IMR-90 (cell line): Measurements from ENCODE around the gene DNAAF2. TPM values are rescaled to one million over a fixed set of nuclear protein-coding genes. Genes with fewer than 3 reads are reported as not detected.
"Not testable (repeated sequence)": the region's sequence is repeated elsewhere in the genome, so short reads cannot be mapped to it uniquely, and the experiment has no call there.

Experiments
- ATAC-seq: fragments of 200-7000 bp; cut with Tn5 transposase; 2 replicates; pipeline ENCODE4 v1.9.1; 2020; ENCODE audit warnings: low read depth, mild to moderate bottlenecking, moderate library complexity
- BruUV-seq: library from RNA; stranded (reverse); fragments of 400-500 nt; replicated peaks from 2 replicates; lab custom pipeline; 2021; lab: Mats Ljungman, UMichigan
- CTCF ChIA-PET: fragments of 300-600 bp; formaldehyde crosslinking; extraction: SDS; loops from one replicate; lab custom pipeline; 2021; ENCODE audit warnings: antibody characterized with exemption; lab: Yijun Ruan, JAX
- POLR2A ChIA-PET: fragments of 300-600 bp; sonication (Branson Sonifier 250); formaldehyde crosslinking; loops from one replicate; lab custom pipeline; 2022; ENCODE audit warnings: antibody characterized with exemption; ENCODE audit not compliant: unreplicated experiment; lab: Charles Lee
- DNase-seq: peaks from one replicate; pipeline ENCODE4 v3.0.0; 2013
- H2AFZ ChIP-seq: replicated peaks from 2 replicates; pipeline ENCODE3; 2013; ENCODE audit warnings: low read length, mild to moderate bottlenecking; ENCODE audit not compliant: poor library complexity
- H2AK5ac ChIP-seq: 2 replicates; pipeline ENCODE4 v1.6.1; 2013; ENCODE audit warnings: low read depth, low read length, inconsistent platforms
- H2AK9ac ChIP-seq: replicated peaks from 2 replicates; pipeline ENCODE3; 2013; ENCODE audit warnings: mild to moderate bottlenecking, low read depth, low read length, moderate library complexity; ENCODE audit not compliant: poor library complexity
- H2BK120ac ChIP-seq: 2 replicates; pipeline ENCODE4 v1.6.1; 2013; ENCODE audit warnings: low read depth, low read length, inconsistent platforms
- H2BK15ac ChIP-seq: 3 replicates; pipeline ENCODE4 v1.6.1; 2013; ENCODE audit warnings: low read depth, low read length, inconsistent platforms
- H2BK20ac ChIP-seq: 2 replicates; pipeline ENCODE4 v1.6.1; 2013; ENCODE audit warnings: low read depth, mild to moderate bottlenecking, inconsistent platforms, low read length, moderate library complexity
- H2BK5ac ChIP-seq: 2 replicates; pipeline ENCODE4 v1.6.1; 2013; ENCODE audit warnings: mild to moderate bottlenecking, low read depth, low read length, inconsistent platforms; ENCODE audit not compliant: poor library complexity, severe bottlenecking
- H3K14ac ChIP-seq: replicated peaks from 2 replicates; pipeline ENCODE4 v1.6.1; 2013; ENCODE audit warnings: low read depth, low read length, inconsistent platforms
- H3K18ac ChIP-seq: 2 replicates; pipeline ENCODE4 v1.6.1; 2013; ENCODE audit warnings: low read depth, low read length, control low read depth
- H3K23ac ChIP-seq: 2 replicates; pipeline ENCODE4 v1.6.1; 2013; ENCODE audit warnings: low read depth, low read length, inconsistent platforms
- H3K27ac ChIP-seq: 2 replicates; pipeline ENCODE4 v1.5.1; 2013; ENCODE audit warnings: mild to moderate bottlenecking, control low read depth, low read length; ENCODE audit not compliant: insufficient read depth
- H3K27me3 ChIP-seq: 2 replicates; pipeline ENCODE4 v1.6.1; 2013; ENCODE audit warnings: low read length; ENCODE audit not compliant: control insufficient read depth, insufficient read depth
- H3K36me3 ChIP-seq: 2 replicates; pipeline ENCODE4 v1.6.1; 2013; ENCODE audit warnings: low read length, mixed read lengths; ENCODE audit not compliant: control insufficient read depth, insufficient read depth
- H3K4ac ChIP-seq: 2 replicates; pipeline ENCODE4 v1.6.1; 2013; ENCODE audit warnings: low read depth, low read length, inconsistent platforms
- H3K4me1 ChIP-seq: 2 replicates; pipeline ENCODE4 v1.6.1; 2013; ENCODE audit warnings: low read length, mixed read lengths; ENCODE audit not compliant: control insufficient read depth, insufficient read depth
- H3K4me2 ChIP-seq: 2 replicates; pipeline ENCODE4 v1.6.1; 2013; ENCODE audit warnings: low read depth, mild to moderate bottlenecking, control low read depth, low read length, moderate library complexity
- H3K4me3 ChIP-seq: 2 replicates; pipeline ENCODE4 v1.5.1; 2013; ENCODE audit warnings: low read depth, mild to moderate bottlenecking, control low read depth, low read length, moderate library complexity; ENCODE audit not compliant: insufficient read depth
- H3K56ac ChIP-seq: 2 replicates; pipeline ENCODE4 v1.6.1; 2013; ENCODE audit warnings: low read length, inconsistent platforms; ENCODE audit not compliant: insufficient read depth; ENCODE audit errors: extremely low read depth
- H3K79me1 ChIP-seq, 2 experiments: 2 replicates each; pipeline ENCODE4 v1.6.1; 2013; ENCODE audit warnings: low read length in 2 of 2, inconsistent platforms in 1 of 2, low read depth in 1 of 2
- H3K9ac ChIP-seq: 2 replicates; pipeline ENCODE4 v1.6.1; 2013; ENCODE audit warnings: low read depth, low read length, control low read depth
- H3K9me1 ChIP-seq: 2 replicates; pipeline ENCODE4 v1.6.1; 2013; ENCODE audit warnings: low read length, inconsistent platforms; ENCODE audit not compliant: insufficient read depth
- H3K9me3 ChIP-seq: 2 replicates; pipeline ENCODE4 v1.6.1; 2013; ENCODE audit warnings: low read length; ENCODE audit not compliant: control insufficient read depth, insufficient read depth
- H4K20me1 ChIP-seq: 2 replicates; pipeline ENCODE4 v1.6.1; 2013; ENCODE audit warnings: low read length, inconsistent platforms; ENCODE audit not compliant: insufficient read depth
- H4K5ac ChIP-seq: 2 replicates; pipeline ENCODE4 v1.6.1; 2013; ENCODE audit warnings: mild to moderate bottlenecking, low read depth, low read length, control low read depth
- H4K8ac ChIP-seq, 2 experiments: 2 replicates each; pipeline ENCODE4 v1.6.1; 2013; ENCODE audit warnings: low read depth in 2 of 2, low read length in 2 of 2, control low read depth in 1 of 2, inconsistent platforms in 1 of 2
- H4K91ac ChIP-seq: 2 replicates; pipeline ENCODE4 v1.6.1; 2013; ENCODE audit warnings: low read depth, low read length, inconsistent platforms; ENCODE audit not compliant: insufficient read depth
- BHLHE40 ChIP-seq: fragments of 150-350 bp; IDR thresholded peaks from 2 replicates; pipeline ENCODE4 v1.6.1; 2016; ENCODE audit warnings: mild to moderate bottlenecking, low read depth, low read length
- CEBPB ChIP-seq: IDR thresholded peaks from 2 replicates; pipeline ENCODE4 v1.6.1; 2012; ENCODE audit warnings: low read depth, low read length, improper control_type of control experiment
- RAD21 ChIP-seq: IDR thresholded peaks from 2 replicates; pipeline ENCODE4 v1.6.1; 2012; ENCODE audit warnings: low read length, improper control_type of control experiment
- RFX5 ChIP-seq: IDR thresholded peaks from 2 replicates; pipeline ENCODE4 v1.8.0; 2012; ENCODE audit warnings: low read depth, mild to moderate bottlenecking, low read length, moderate library complexity
- WGBS, 2 experiments: methylation state at CpG; one replicate each; pipeline versions ENCODE4 v1.1.5 to v1.1.7; 2013; ENCODE audit warnings: missing lambda C conversion rate in 2 of 2; ENCODE audit not compliant: insufficient read length in 1 of 2; ENCODE audit errors: extremely low coverage in 2 of 2; 5-methylcytosine and 5-hydroxymethylcytosine counted together
- dilution Hi-C: fragments of 300-500 bp; cut with HindIII; formaldehyde crosslinking; loops from one replicate; pipeline ENCODE4 v1.14.3; 2018; ENCODE audit warnings: low sequenced_read_pairs; ENCODE audit not compliant: unreplicated experiment
- in situ Hi-C: fragments of 300-500 bp; cut with MboI; formaldehyde crosslinking; loops from 3 replicates; pipeline ENCODE4 v1.14.3; 2019; ENCODE audit warnings: low sequenced_read_pairs, inconsistent platforms, mixed read lengths
- intact Hi-C: fragments of 100-400 bp; cut with micrococcal nuclease; formaldehyde crosslinking; loops from 2 replicates; pipeline ENCODE4 v1.10.0; 2022
- polyA plus RNA-seq, 3 experiments: library from polyadenylated mRNA; depleted of rRNA; stranded (reverse); fragments of >200 nt; gene quantifications; 2 replicates each; pipeline ENCODE4 v1.2.3, GENCODE V29; 2012; ENCODE audit warnings: low replicate concordance in 1 of 3
- total RNA-seq: library from RNA; depleted of rRNA; stranded (reverse); fragments of >200 nt; gene quantifications from 2 replicates; pipeline ENCODE4 v1.2.3, GENCODE V29; 2012
- TF ChIP-seq, protein P1 (sequence below): fragments of 150-350 bp; IDR thresholded peaks from 2 replicates; pipeline ENCODE4 v1.6.1; 2016; ENCODE audit warnings: low read depth, mild to moderate bottlenecking, low read length, moderate library complexity, borderline replicate concordance

DNAAF2 gene
- total and polyA plus RNA-seq, 2 of the 4 experiments (the other 2 are of a cell fraction), result 4.1 to 4.7 TPM

- H3K79me1 ChIP-seq, result peaks cover 4 to 7% of the 10 kb centered on the region in 2 experiments; a peak in 3 of 4 replicates
- no peak overlapping the region for H3K4me2 ChIP-seq
- H3K27me3 ChIP-seq, result no peaks in the 10 kb centered on the region
- no peak overlapping the region for H3K9ac ChIP-seq
- H2BK120ac ChIP-seq, result no peak overlapping the region
- H3K36me3 ChIP-seq, result no peaks in the 10 kb centered on the region
- no peak overlapping the region for H3K4ac ChIP-seq
- no peak overlapping the region for H2AK9ac ChIP-seq
- no peak overlapping the region for H4K8ac ChIP-seq
- intact Hi-C loops, result no loop called here
- no peak overlapping the region for H3K27ac ChIP-seq
- dilution Hi-C loops, result no loop called here
- H3K9me3 ChIP-seq, result no peaks in the 10 kb centered on the region
- no peaks in the 10 kb centered on the region for H3K9me1 ChIP-seq
- H2BK5ac ChIP-seq, result no peak overlapping the region
- H4K20me1 ChIP-seq, result no peaks in the 10 kb centered on the region
- CTCF ChIA-PET, result no interaction called here
- WGBS, 2 experiments, result no CpG with 5 or more reads among the region's 2 CpGs
- H4K91ac ChIP-seq, result no peak overlapping the region
- no peak overlapping the region for H2BK15ac ChIP-seq
- in situ Hi-C loops, result no loop called here
- H2BK20ac ChIP-seq, result no peak overlapping the region
- no peak overlapping the region for H3K18ac ChIP-seq
- no peak overlapping the region for H3K14ac ChIP-seq
- ATAC-seq (no peak), DNase-seq (no peak)
- no peak overlapping the region for H2AFZ ChIP-seq
- 0 out of 2 replicates have a peak overlapping the region, but pooled peaks have one; percentile 29 for H3K23ac ChIP-seq
- H2AK5ac ChIP-seq, result no peak overlapping the region; the same call in 1 of the 2 replicates
- no TSS peak for BruUV-seq
- no peak overlapping the region for H3K56ac ChIP-seq
- TF ChIP-seq RFX5 (no peak), CEBPB (peak; percentile 35; the same call in 1 of the 2 replicates), RAD21 (no peak), BHLHE40 (no peak)
- TF ChIP-seq, protein P1, sequence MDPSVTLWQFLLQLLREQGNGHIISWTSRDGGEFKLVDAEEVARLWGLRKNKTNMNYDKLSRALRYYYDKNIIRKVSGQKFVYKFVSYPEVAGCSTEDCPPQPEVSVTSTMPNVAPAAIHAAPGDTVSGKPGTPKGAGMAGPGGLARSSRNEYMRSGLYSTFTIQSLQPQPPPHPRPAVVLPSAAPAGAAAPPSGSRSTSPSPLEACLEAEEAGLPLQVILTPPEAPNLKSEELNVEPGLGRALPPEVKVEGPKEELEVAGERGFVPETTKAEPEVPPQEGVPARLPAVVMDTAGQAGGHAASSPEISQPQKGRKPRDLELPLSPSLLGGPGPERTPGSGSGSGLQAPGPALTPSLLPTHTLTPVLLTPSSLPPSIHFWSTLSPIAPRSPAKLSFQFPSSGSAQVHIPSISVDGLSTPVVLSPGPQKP, result no peak
- H3K4me1 ChIP-seq, result no peaks in the 10 kb centered on the region; the same call in 1 of the 2 replicates
- H4K5ac ChIP-seq, result no peak overlapping the region
- H3K4me3 ChIP-seq, result no peak overlapping the region
- POLR2A ChIA-PET, result interaction anchor here (0.6 kb wide), 1 partner anchor 178 kb away, joined by 4 read pairs; no protein-coding TSS in a partner anchor
These were observed 24.7 kb upstream of the DNAAF2 start for GRCh38 chr14:49659526-49660455.

DNA sequence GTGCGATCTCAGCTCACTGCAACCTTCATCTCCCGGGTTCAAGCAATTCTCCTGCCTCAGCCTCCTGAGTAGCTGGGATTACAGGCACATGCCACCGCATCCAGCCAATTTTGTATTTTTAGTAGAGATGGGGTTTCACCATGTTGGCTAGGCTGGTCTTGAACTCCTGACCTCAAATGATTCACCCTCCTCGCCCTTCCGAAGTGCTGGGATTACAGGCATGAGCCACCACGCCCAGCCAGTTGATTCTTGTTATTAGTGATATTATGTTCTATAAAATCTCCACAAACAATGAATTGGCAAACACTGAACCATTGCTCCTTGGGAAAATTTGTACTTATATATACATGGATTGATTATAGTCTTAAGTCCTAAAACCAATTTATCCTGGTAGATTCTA, 22.5 kb upstream of the DNAAF2 start:
- H3K4me2 ChIP-seq, H3K9ac ChIP-seq, H3K14ac ChIP-seq, POLR2A ChIA-PET, H2BK5ac ChIP-seq, intact Hi-C loops, CTCF ChIA-PET, H2AFZ ChIP-seq, H2AK9ac ChIP-seq, H2BK120ac ChIP-seq, H2BK15ac ChIP-seq, H3K9me3 ChIP-seq, H3K4ac ChIP-seq, BruUV-seq, H4K5ac ChIP-seq, H3K27me3 ChIP-seq, H3K18ac ChIP-seq, H2BK20ac ChIP-seq, DNase-seq, H3K4me3 ChIP-seq, dilution Hi-C loops, in situ Hi-C loops, H3K4me1 ChIP-seq, H4K20me1 ChIP-seq, ATAC-seq, H3K27ac ChIP-seq, H3K36me3 ChIP-seq, H3K23ac ChIP-seq, H4K8ac ChIP-seq, H4K91ac ChIP-seq, H3K9me1 ChIP-seq, H3K56ac ChIP-seq, H2AK5ac ChIP-seq: not testable (repeated sequence)
- peaks cover 4 to 16% of the 10 kb centered on the region in 2 experiments for H3K79me1 ChIP-seq
- no CpG with 5 or more reads among the region's 6 CpGs for WGBS, 2 experiments
